Colon (tissue), 2 donors: ENCODE results near the gene TP53TG3F.
"Not testable (repeated sequence)": the region's sequence is repeated elsewhere in the genome, so short reads cannot be mapped to it uniquely, and the experiment has no call there.

Experiments used
- FAIRE-seq: peaks from 2 replicates; lab custom pipeline; 2012; peaks lifted over from hg19 to GRCh38; lab: Jason Lieb, UNC
- donor health status: control.
- donor health status: control.

Gene TP53TG3F

GRCh38 chr16:33459312-33459711, at the start of gene TP53TG3F:
Gene TP53TG3F (plus strand): TSS chr16:33459612. CDS start chr16:33459680, 68 bp downstream.
- FAIRE-seq = not testable (repeated sequence)

- FAIRE-seq = not testable (repeated sequence)
Observed at GRCh38 chr16:33491611-33492010, 32.2 kb downstream of the TP53TG3F start.

GRCh38 chr16:33507231-33507630, 47.8 kb downstream of the TP53TG3F start:
- FAIRE-seq = not testable (repeated sequence)

GRCh38 chr16:33509070-33509469, 49.7 kb downstream of the TP53TG3F start:
- not testable (repeated sequence) for FAIRE-seq

GRCh38 chr16:33509906-33510305, 50.5 kb downstream of the TP53TG3F start:
- not testable (repeated sequence) for FAIRE-seq
